CD4-positive, alpha-beta T cell treated with Interleukin-6 for 4 hours (primary cell): ENCODE results near the gene TCEA3.

ENCODE experiments used
- DNase-seq: peaks from one replicate; pipeline ENCODE4 v3.0.0-alpha.2; 2020; ENCODE audit warnings: mixed read lengths

Gene TCEA3

DNA sequence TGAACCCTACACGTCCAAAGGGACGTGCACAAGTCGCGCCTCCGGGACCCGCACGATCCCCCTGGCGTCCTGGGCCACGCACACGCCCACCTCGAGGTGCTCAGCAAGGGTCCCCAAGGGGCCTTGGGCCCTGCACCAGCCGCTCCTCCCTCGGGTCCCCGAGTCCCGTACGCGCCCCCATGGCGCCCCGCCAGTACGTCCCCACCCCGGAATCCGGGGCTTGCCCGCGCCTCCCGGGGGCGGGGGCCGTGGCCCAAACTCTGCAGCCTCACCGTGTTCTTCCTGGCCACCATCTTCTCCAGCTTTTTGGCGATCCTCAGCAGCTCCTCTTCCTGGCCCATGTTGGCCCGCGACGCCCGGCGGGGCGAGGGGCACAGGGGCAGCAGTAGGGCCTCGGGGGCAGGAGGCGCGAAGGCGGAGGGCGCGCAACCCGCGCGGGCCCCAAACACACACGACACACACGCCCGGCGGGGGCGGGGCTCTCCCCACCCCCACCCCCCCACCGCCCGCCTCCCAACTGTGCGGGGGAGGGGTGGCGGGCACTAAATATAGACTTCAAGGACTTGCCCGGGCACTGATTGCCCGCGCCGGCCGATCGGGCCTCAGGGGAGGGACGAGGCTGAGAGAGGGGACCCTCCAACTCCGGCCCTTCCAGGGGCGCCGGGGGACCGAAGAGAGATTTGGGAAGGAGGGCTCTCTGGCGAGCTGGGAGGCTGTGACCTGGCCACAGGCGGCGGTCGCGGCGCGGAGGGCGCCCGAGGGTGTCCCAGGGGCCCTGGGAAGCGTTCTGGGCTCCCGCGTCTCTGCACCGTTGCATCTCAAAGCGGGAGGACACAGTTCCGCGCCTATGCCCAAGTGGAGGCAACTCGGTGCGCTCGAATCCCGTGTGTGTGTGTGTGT, at the start of gene TCEA3:
TCEA3 (minus strand) TSS at position 456 of the 900 bp plus-strand sequence; CDS start at position 341, 115 bp downstream.
- DNase-seq: peak; percentile 69

DNA sequence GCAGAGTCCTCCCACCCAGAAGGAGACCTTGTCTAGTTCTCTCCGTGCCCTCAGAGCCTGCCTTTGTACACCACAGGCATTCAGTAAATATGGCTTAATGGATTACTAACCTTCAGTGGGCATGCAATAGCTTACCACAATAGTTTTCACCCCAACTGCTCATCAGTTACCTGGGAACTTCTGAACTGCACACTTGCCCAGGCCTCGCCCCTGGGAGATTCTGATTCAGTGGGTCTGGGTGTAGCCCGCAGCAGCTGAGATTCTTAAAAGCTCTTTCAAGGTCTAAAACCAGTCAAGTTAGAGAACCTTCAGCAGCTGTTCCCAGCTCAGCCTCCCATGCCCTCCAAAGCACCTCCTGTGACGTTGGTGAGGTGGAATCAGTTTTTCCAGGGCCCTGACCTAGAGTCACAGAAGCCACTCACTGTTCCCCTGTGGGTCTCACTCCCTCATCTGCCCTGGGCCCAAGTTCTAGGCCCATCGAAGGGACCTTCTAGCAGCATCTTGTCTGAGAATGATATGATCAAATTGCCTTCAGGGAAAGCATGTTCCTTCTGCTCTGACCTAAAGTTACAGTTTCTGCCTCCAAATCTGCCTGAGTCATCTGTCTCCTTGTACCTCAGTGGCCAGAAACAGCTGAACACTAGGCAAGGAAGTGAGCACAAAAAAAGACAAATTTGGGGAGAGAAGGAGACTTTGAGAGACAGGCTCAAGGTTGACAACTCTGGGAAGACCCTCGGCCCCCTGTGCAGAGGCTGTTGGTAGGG, 48.7 kb upstream of the TCEA3 start:
- DNase-seq: no peak

DNA sequence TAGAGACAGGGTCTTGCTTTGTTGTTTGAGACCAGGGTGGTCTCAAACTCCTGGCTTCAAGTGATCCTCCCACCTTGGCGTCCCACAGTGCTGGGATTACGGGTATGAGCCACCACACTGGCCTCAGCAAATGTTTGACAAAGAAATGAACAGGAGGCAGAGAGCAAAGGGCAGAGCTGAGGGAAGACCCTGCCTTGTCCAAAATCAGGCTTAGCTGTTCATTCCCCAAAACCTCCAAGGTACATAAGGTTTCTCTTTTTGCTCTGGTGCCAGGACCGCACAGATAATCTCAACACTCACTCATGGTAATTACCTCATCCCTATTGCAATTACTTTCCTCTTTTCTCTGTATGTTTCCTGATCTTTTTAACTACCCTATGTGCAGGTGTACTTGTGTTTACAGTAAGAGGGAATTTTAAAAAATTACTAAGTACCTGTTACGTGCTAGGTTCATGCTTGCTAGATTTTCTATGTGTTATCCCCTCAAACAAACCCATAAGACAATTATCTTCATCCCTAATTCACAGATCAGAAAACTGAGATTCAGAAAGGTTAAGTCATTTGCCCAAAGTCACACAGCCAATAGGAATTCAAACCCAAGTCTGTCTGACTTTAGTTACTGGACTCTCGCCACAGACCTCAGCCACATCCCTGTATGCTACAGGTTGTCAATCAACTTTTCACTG, 47.9 kb upstream of the TCEA3 start:
- no peak for DNase-seq

DNA sequence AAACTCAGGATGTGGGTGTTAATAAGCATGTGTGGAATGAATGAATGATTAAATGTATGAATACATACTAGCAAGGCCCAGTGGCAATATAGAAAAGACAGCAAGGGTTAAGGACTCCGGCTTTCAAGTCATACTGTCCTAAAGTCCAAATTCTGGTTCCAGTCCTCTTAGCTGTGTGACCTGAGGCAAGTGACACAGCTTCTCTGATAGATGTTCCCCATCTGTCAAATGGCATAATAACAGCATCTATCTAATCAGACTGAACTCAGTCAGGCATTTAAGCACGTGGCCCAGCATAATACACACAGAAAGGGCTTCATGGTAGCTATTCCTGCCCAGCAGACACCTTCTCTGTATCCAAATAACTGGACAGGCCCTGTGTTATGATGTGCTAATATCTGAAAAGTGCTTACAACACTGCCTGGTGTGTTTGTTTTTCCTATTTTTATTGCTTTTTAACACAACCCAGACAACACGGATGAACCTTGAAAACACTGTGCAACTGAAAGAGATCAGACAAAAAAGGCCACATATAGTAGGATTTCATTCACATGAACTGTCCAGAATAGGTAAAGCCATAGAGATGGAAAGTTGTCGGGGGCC, 47.0 kb upstream of the TCEA3 start:
- DNase-seq: no peak

DNA sequence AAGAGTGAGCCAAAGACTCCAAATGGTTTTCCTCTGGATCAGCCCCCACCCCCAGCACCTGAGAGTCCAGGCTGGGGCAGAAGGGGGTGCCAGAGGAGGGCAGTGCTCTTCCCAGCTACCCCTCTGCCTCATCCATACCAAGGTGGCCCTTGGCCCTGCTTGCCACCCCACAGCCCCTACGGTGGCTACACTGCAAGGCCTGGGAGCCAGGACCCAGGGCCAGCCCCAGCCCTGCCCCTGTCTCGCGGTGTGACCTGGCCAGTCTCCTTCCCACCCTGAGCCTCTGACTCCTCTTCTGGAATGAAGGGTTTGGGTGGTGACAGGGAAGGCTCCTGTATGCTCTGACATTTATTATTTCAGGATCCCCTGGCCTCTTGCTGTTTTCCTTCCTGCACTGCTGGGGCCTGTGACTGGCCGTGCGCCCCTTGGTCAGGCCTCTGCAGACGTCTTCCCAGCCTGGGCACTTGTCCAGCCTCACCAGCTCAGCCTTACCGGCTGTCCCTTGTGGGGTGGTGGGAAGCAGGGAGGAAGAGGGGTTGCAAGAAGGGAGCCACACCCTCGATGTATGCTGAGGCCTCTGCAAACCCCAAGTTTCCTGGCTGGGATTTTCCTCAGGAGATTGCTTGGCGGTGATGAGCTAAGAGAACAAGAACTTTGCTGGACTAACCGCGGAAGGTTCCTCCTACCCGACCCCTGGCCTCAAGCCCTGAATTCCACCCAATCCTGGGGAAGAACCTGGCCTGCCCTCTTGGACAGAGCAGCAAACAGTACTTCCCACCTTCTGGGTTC, 45.9 kb upstream of the TCEA3 start:
- DNase-seq: no peak

DNA sequence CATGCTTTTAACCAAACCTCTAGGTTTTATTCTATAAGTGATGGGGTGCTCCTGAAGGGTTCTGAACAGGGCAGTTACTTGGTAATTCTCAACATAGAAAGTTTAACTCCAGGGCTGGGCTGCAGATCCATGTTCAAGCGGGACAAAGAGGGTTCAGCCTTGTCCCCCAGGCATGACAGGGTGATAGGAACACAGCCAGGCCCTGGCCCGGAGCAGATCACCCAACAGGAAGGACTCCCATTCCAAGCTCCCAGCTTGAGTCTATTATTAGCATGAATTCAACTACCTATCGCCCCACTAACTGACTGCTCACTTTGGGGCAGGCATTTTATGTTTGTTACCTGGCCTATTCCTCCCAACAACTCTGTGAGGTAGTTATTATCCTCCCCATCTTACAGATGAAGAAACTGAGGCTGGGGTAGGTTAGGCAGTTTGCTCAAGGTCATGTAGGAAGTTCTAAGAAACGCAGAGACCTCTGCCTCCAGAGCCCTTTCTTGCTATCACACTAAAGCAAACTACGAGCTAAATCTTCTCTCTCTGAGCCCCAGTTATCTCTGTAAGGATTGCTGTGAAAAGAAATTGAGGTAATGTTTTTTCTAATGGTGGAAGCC, 44.9 kb upstream of the TCEA3 start:
- DNase-seq: no peak

DNA sequence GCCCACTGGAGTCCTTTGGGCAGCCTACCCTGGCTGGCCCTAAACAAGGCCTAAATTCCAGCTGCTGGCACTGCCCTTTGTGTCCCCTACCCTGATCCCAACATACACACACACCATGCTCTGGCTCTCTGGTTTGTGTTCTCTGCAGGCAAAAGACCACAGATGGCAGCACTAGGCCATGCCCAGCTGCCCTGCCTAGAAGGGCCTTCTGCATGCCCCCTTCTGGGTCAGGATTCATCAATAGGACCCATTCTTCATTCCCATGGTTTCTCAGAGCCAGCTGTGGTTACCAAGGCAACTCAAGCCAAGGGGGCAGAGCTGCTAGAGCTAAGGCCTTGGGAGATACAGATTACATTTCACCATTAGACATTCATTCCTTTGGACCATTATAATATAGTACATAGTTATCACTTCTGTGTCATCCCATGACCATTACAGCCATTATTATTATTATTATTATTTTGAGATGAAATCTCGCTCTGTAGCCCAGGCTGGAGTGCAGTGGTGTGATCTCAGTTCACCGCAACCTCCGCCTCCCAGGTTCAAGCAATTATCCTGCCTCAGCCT, 42.0 kb upstream of the TCEA3 start:
- no peak for DNase-seq

DNA sequence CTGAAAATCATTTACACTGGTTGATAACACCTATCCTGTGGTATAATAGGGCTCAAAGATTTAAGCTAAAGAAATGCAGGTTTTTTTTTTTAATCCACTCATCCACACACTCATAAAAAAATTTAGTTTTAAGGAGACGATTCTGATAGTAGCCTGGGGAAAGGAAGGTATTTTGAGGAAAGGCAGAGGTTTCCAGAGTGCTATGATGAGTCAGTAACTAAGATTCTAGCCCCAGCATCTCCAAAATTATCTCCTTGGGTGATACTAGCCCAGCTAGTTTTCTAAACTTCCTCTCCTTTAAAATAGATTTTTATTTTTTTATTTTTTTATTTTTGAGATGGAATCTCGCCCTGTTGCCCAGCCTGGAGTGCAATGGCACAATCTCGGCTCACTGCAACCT, 38.7 kb upstream of the TCEA3 start:
- no peak for DNase-seq

DNA sequence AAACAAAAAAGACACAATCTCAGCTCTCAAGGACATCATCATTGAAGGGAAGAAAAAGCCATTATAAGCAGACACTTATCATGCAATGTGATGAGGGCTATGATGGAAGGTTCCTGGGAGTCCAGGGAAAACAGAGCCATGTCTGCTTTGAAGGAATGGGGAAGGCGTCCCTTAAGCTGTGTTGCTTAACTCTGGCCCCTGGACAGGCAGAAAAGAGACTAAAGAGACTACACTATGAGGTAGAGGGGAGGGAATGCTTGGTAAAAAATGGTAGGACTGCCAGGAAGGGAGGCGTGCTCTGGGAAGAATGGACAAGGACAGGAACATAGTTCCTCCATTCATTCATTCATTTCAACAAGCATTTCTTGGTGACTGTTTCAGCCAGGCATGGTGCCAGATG, 38.2 kb upstream of the TCEA3 start:
- no peak for DNase-seq

DNA sequence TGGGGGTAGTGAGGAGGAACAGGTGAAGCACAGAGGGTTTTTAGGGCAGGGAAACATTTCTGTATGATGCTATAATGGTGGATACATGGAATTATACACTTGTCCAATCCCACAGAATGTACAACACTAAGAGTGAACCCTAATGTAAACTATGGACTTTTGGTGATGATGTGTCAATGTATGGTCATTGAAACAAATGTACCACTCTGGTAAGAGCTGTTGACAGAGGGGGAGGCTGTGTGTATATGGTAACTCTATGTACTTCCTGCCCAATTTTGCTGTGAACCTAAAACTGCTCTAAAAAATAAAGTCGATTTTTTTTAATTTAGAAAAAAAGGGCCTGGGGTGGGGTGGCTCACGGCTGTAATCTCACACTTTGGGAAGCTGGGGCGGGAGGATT, 36.5 kb upstream of the TCEA3 start:
- no peak for DNase-seq

DNA sequence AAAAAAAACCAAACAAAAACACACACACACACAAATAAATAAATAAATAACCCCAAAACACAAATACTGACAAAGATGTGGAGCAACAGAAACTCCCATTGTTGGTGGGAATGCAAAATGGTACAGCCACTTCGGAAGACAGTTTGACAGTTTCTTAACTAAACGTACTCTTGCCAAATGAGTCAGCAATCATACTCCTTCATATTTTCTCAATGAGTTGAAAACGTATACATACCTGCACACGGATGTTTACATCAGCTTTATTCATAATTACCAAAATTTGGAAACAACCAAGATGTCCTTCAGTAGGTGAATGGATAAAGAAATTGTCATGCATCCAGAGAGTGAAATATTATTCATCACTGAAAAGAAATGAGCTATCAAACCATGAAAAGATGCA, 36.0 kb upstream of the TCEA3 start:
- DNase-seq: no peak

DNA sequence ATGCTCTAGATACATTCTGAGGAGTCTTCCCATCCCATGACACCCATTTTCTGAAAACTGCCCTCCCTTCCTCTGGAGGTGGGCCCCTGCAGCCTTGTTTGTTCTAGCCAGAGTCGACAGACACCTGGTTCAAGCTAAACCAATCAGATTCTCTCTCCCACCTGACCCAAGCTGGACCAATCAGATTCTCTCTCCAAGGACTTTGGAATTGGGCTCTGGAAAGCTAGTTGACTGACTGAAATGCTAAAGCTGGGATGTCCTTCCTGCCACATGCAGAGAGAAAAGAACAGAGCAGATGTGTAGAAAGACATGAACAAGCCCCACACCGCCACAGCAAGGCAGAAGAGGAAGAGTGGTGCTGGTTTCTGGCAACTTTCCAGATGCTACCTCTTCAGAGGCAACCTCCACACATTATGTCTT, 34.8 kb upstream of the TCEA3 start:
- DNase-seq: no peak

DNA sequence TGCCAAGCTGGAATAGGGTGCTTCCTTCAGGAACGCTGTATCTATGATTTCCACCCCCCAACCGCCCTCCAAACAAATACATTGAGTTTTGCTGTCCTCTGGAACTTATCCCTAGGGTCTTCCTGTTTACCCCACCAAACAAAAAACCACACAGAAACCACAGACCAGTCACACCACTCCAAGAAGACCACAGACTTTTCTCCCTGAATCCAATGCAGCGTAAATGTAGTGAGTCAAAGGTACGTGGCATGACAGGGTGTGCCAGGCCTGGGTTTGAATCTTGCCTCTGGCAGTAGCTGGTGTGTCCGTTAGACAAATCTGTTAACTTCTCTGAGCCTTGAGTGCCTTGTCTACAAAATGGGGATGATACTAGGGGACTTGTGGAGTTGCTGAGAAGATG, 31.7 kb upstream of the TCEA3 start:
- no peak for DNase-seq

DNA sequence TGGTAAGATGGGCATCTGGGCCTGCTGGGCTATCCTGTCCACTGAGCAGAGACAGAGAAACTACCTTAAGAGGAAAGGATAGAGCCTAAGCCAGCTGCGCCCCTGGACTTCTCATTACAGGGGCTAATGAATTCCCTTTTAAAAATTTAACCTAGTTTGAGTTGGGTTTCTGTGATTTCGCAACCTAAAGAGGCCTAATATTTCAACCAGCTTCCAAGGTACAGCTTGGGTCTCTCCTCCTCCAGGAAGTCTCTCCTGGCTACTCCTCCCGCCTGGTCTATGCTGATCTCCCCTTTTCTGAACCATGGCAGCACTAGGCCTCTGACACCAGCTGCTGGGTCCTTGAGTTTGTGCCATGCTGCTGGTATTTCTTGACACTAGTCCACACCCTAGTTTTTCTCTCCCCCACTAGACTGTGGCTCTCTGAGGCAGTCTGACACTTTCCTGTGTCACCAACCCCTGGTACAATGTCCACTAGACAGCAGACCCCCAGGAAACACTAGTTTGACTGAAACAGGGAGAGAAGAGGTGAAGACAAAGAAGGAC, 29.0 kb upstream of the TCEA3 start:
- DNase-seq: no peak

DNA sequence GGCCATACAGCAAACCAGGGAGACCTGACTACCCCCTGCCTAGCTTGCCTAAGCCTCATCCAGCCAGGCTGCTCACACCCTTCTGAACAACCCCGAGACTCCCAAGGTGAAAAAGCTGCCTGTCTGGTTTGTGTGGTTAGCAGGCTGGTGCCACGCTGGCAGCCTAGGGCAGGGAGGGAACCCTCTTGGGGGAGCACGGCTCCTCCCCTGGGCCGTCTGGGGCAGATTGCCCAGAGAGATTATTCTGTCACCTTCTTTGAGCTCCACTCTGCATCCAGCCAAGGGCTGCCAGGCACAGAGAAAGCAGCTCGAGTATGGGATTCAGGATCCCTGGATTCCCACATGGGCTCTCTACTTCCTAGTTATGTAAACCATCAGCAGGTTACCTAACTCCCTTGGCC, 27.5 kb upstream of the TCEA3 start:
- peak; percentile 47 for DNase-seq

DNA sequence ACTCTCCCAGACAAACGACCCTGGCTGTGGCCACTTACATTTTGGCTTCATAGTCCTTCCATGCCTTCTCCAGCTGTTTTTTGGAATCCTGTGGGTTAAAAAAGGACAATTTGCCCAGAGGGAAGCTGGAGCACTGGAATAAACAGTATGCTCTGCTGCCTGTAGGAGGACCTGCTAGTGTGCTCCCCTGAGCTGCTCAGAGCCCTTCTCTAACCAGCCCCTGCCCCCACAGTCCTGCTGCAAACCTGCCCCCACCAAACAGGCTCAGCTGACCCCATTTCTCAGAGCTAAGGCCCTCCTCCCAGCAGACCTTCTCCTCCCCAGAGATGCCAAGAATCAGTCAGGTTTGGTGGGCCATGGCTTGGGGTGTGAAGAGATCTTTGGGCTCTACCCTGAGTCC, 26.9 kb upstream of the TCEA3 start:
- DNase-seq: no peak

DNA sequence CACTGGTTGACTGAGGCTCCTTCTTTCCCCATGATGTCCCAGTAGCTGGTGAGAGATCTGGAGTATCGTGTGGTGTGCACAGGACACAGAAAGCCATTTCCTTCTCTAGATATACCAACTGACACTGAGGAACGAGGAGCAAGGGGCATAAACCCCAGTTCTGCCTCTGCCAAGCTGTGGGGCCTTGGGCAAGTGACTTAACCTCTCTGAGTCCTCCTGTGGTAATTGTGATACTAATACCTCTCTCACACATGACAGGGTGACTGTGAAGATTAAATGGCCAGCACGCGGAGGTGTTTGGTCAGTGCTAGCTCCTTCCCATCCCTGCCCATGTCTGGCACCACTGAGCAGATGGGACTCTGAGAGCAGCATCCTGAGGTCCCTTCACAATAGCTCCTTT, 26.3 kb upstream of the TCEA3 start:
- no peak for DNase-seq

DNA sequence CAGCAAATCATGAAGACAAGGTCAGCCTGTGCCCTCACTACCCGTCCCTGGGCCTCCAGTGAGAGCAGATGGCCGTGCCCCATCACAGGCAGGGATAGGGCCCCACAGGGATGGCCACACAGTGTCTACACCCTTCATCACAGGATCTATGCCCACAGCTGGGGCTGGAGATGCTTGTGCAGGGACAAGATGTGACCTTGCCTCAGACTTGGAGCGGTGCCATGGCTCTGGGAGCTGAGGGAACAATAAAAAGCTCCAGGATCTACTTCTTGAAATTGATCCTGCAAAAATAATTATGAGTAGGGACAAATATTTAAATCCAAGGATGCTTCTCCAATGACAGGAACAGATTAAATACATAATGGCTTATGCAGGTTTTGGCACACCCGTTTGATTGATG, 25.4 kb upstream of the TCEA3 start:
- no peak for DNase-seq

DNA sequence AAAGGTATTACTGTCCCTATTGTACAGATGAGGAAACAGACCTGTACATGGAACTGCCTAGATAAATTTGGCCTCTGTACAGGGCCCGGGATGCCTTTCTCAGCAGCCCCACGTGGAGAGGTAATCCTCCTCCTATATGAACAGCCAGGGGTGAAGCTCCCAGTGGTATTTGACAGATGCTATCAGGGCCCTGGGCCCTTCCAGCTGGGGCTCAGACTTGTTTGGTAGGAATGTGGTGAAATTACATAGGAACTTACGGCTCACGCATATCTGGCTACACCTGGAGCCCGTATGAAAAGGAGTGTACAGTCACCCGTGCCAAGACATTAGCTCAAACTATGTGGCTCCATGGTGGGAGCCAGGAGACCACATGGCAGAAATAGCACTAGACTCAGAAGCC, 24.8 kb upstream of the TCEA3 start:
- no peak for DNase-seq

DNA sequence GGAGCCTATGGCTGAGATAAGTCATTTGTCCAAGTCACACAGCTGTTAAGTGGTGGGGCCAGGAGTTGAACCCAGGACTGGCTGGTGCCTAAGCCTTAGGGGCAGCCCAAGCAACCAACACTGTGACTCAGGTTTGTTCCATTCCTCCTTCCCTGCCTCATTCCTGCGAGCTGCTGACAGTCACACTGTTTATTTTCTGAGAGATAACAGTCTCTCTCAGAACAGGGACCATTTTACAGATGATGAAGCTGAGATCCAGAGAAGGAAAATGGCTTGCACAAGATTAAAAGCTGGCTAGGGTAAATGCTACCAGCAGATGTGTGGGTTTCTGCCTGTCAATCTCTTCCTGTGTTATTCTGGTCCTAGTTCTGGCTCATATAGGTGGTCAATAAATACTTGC, 24.3 kb upstream of the TCEA3 start:
- no peak for DNase-seq

DNA sequence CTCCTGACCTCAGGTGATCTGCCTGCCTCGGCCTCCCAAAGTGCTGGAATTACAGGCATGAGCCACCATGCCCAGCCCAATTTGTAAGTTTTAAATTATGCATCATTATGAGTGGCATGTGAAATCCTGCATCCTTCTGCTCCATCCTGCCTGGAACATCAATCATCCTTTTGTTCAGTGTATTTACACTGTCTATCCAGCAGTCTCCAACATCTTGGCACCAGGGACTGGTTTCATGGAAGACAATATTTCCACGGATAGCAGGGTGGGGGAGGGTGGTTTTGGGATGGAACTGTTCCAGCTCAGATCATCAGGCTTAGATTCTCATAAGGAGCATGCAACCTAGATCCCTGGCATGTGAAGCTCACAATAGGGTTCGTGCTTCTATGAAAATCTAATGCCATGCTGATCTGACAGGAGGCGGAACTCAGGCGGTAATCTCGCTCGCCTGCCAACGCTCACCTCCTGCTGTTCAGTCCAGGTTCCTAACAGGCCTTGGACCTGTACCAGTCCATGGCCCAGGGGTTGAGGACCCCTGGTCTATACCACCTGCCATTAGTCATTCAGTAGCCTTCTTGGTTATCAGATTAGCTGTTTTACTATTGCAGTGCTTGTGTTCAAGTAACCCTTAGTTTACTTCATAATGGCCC, 22.2 kb upstream of the TCEA3 start:
- DNase-seq: no peak
